Esophagus squamous epithelium (tissue), 4 donors: Measurements from ENCODE around the gene ZMIZ1.

Experiments used
- POLR2A ChIP-seq, 4 donors: fragments of 450-650 bp; IDR thresholded peaks; one replicate each; pipeline ENCODE4 v1.6.1; 2017; ENCODE audit warnings: antibody characterized with exemption in 4 of 4, mild to moderate bottlenecking in 4 of 4, moderate library complexity in 3 of 4
- TF ChIP-seq, protein P1 (sequence below), 6 experiments: fragments of 450-650 bp in 4 of 6; fragments of 200-600 bp in 2 of 6; sonication (generic) in 2 of 6; IDR thresholded peaks; one replicate each; pipeline ENCODE4 v1.5.1; 2016 to 2019; ENCODE audit warnings: antibody characterized with exemption in 6 of 6, mild to moderate bottlenecking in 4 of 6, moderate library complexity in 4 of 6

- TF ChIP-seq, protein P1, sequence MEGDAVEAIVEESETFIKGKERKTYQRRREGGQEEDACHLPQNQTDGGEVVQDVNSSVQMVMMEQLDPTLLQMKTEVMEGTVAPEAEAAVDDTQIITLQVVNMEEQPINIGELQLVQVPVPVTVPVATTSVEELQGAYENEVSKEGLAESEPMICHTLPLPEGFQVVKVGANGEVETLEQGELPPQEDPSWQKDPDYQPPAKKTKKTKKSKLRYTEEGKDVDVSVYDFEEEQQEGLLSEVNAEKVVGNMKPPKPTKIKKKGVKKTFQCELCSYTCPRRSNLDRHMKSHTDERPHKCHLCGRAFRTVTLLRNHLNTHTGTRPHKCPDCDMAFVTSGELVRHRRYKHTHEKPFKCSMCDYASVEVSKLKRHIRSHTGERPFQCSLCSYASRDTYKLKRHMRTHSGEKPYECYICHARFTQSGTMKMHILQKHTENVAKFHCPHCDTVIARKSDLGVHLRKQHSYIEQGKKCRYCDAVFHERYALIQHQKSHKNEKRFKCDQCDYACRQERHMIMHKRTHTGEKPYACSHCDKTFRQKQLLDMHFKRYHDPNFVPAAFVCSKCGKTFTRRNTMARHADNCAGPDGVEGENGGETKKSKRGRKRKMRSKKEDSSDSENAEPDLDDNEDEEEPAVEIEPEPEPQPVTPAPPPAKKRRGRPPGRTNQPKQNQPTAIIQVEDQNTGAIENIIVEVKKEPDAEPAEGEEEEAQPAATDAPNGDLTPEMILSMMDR (IDR thresholded peaks at IDR 0.05), result no peak
- TF ChIP-seq POLR2A (IDR thresholded peaks at IDR 0.05), result no peak
These were observed 57.8 kb downstream of the ZMIZ1 start for GRCh38 chr10:79126351-79127080.
